ENCODE results near the gene TCF25. TPM values are rescaled to one million over a fixed set of nuclear protein-coding genes. Genes with fewer than 3 reads are reported as not detected.

Gene TCF25
- total RNA-seq, 1 experiment from 2014 or later, result 345 TPM

DNA sequence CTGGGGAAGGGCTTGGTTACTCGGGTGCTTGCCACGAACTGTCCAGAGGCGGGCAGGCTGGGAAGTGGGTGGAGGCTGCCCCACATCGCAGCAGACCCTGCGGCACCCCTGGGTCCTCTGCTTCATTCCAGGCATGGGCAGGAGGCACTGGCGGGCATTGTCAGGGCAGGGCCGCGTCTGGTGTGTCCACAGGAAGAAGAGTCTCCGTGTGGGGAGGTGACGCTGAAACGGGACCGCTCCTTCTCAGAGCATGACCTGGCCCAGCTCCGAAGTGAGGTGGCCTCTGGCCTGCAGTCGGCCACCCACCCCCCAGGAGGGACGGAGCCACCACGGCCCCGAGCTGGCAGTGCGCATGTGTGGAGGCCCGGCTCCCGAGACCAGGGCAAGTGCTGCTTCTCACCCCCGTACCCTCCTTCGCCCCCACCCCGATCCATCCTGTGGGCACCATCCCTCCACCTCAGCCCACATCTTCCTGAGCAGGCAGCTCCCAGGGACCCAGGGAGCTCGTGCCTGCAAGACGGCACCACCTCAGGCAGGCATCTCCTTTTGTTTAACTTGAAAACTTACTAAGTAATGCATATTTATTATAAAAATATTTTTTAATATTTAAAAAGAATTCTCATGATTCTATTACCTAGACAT lies 14.3 kb upstream of the TCF25 start:
- Histone ChIP-seq H2AFZ (ENCODE audit: low read depth, low read length, poor library complexity, severe bottlenecking) (no peak overlapping the region), H3K79me2 (ENCODE audit: insufficient read depth, low read length) (no peaks in the 10 kb centered on the region), H3K4me1 (ENCODE audit: control insufficient read depth in 1 of 2, insufficient read depth in 2 of 2, low read length in 2 of 2) (peaks cover 2 to 3% of the 10 kb centered on the region in 2 experiments; a peak in 3 of 4 replicates), H3K9me3 (ENCODE audit: control insufficient read depth in 1 of 2, insufficient read depth in 1 of 2, low read depth in 1 of 2, low read length in 2 of 2) (no peaks in the 10 kb centered on the region), H3K9me2 (ENCODE audit: insufficient read depth) (no peaks in the 10 kb centered on the region), H3K36me3 (ENCODE audit: control insufficient read depth in 1 of 2, insufficient read depth in 2 of 2, low read length in 2 of 2) (no peaks in the 10 kb centered on the region; a peak in 1 of 4 replicates), H3K9ac (ENCODE audit: low read length) (no peak overlapping the region), H4K20me1 (ENCODE audit: insufficient read depth) (no peaks in the 10 kb centered on the region), H3K27me3 (ENCODE audit: insufficient read depth, low read length) (no peaks in the 10 kb centered on the region), H3K4me2 (ENCODE audit: low read length) (no peak overlapping the region), H3K4me3 (replicated peaks in 1 of 2; ENCODE audit: low read depth in 1 of 2, low read length in 2 of 2) (no peak overlapping the region), H3K27ac (ENCODE audit: low read depth, low read length) (no peak overlapping the region)
- ATAC-seq (no peak), DNase-seq (ENCODE audit: low read depth, low spot score) (no peak)
- intact Hi-C loops (cut with micrococcal nuclease), result no loop called here
- ChIA-PET CTCF (interaction anchor here (2.7 to 3.3 kb wide), 4 partner anchors 14 to 159 kb away, joined by 14 to 20 read pairs (median 20); partner anchors contain the start of genes SPATA2L and TCF25), POLR2A (no interaction called here), RAD21 (ENCODE audit: low non-redundant PET in 1 of 2, low total read pairs in 2 of 2, uncharacterized antibody in 2 of 2, unreplicated experiment in 2 of 2) (no interaction called here)
- no peak for TF ChIP-seq RAD21 (IDR thresholded peaks at IDR 0.05; ENCODE audit: low read depth)
- TF ChIP-seq CEBPB (IDR thresholded peaks at IDR 0.05; ENCODE audit: low read depth), result no peak
- TF ChIP-seq POLR2AphosphoS5 (IDR thresholded peaks at IDR 0.05; ENCODE audit: low read depth, low read length), result no peak
- TF ChIP-seq, protein P1, sequence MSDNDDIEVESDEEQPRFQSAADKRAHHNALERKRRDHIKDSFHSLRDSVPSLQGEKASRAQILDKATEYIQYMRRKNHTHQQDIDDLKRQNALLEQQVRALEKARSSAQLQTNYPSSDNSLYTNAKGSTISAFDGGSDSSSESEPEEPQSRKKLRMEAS (IDR thresholded peaks at IDR 0.05), result no peak
- no peak for TF ChIP-seq SIN3A (IDR thresholded peaks at IDR 0.05; ENCODE audit: low read depth)
- no peak for TF ChIP-seq JUND (IDR thresholded peaks at IDR 0.05)
- TF ChIP-seq, protein P2, sequence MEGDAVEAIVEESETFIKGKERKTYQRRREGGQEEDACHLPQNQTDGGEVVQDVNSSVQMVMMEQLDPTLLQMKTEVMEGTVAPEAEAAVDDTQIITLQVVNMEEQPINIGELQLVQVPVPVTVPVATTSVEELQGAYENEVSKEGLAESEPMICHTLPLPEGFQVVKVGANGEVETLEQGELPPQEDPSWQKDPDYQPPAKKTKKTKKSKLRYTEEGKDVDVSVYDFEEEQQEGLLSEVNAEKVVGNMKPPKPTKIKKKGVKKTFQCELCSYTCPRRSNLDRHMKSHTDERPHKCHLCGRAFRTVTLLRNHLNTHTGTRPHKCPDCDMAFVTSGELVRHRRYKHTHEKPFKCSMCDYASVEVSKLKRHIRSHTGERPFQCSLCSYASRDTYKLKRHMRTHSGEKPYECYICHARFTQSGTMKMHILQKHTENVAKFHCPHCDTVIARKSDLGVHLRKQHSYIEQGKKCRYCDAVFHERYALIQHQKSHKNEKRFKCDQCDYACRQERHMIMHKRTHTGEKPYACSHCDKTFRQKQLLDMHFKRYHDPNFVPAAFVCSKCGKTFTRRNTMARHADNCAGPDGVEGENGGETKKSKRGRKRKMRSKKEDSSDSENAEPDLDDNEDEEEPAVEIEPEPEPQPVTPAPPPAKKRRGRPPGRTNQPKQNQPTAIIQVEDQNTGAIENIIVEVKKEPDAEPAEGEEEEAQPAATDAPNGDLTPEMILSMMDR (IDR thresholded peaks at IDR 0.05 in 2 of 3, conservative IDR thresholded peaks at IDR 0.05 in 1 of 3; ENCODE audit: borderline replicate concordance in 1 of 3, insufficient read depth in 1 of 3, low read depth in 2 of 3, low read length in 2 of 3), result no peak
- TF ChIP-seq FOSL1 (IDR thresholded peaks at IDR 0.05; ENCODE audit: low read depth), result no peak
- TF ChIP-seq, protein P3, sequence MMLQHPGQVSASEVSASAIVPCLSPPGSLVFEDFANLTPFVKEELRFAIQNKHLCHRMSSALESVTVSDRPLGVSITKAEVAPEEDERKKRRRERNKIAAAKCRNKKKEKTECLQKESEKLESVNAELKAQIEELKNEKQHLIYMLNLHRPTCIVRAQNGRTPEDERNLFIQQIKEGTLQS (IDR thresholded peaks at IDR 0.05), result no peak
- TF ChIP-seq, protein P4, sequence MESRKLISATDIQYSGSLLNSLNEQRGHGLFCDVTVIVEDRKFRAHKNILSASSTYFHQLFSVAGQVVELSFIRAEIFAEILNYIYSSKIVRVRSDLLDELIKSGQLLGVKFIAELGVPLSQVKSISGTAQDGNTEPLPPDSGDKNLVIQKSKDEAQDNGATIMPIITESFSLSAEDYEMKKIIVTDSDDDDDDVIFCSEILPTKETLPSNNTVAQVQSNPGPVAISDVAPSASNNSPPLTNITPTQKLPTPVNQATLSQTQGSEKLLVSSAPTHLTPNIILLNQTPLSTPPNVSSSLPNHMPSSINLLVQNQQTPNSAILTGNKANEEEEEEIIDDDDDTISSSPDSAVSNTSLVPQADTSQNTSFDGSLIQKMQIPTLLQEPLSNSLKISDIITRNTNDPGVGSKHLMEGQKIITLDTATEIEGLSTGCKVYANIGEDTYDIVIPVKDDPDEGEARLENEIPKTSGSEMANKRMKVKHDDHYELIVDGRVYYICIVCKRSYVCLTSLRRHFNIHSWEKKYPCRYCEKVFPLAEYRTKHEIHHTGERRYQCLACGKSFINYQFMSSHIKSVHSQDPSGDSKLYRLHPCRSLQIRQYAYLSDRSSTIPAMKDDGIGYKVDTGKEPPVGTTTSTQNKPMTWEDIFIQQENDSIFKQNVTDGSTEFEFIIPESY (IDR thresholded peaks at IDR 0.05; ENCODE audit: extremely low read depth, insufficient replicate concordance, low read length), result no peak
- TF ChIP-seq TCF7L2 (IDR thresholded peaks at IDR 0.05; ENCODE audit: borderline replicate concordance, extremely low read depth, insufficient read depth, insufficient read length), result no peak
- TF ChIP-seq EZH2phosphoT487 (IDR thresholded peaks at IDR 0.05; ENCODE audit: borderline replicate concordance), result no peak
- BruUV-seq (replicated peaks), result no TSS peak

Data from HCT116 (cell line).